ENCODE measurements around the gene RGS17. TPM values are rescaled to one million over a fixed set of nuclear protein-coding genes. Genes with fewer than 3 reads are reported as not detected.

The RGS17 gene
- total RNA-seq, 1 donor from 2014 or later: 8.1 TPM

DNA sequence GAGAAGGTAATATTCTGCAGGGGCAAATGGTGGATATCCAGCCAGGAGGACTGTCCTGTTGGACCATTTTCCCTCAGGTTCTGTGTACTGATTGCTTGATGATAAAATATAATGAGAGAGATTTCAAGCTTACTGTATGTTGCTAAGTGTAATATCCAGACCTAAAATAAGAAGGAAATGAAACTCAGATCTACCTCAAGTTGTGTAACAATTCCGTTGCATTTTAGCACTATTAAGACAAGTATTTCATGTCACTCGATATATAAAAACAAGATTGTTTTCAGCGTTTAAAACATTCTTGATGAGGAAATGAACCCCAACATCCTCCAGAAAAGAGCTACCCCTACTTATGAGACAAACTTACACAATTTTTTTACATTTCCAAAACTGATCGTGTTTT is 57.2 kb downstream of the RGS17 start:
- no peak overlapping the region for H3K4me2 ChIP-seq
- TF ChIP-seq EZH2phosphoT487 (IDR thresholded peaks at IDR 0.05) (no peak), EZH2 (IDR thresholded peaks at IDR 0.05) (no peak)
- TF ChIP-seq, protein P1, sequence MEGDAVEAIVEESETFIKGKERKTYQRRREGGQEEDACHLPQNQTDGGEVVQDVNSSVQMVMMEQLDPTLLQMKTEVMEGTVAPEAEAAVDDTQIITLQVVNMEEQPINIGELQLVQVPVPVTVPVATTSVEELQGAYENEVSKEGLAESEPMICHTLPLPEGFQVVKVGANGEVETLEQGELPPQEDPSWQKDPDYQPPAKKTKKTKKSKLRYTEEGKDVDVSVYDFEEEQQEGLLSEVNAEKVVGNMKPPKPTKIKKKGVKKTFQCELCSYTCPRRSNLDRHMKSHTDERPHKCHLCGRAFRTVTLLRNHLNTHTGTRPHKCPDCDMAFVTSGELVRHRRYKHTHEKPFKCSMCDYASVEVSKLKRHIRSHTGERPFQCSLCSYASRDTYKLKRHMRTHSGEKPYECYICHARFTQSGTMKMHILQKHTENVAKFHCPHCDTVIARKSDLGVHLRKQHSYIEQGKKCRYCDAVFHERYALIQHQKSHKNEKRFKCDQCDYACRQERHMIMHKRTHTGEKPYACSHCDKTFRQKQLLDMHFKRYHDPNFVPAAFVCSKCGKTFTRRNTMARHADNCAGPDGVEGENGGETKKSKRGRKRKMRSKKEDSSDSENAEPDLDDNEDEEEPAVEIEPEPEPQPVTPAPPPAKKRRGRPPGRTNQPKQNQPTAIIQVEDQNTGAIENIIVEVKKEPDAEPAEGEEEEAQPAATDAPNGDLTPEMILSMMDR (IDR thresholded peaks at IDR 0.05): no peak
- H3K4me1 Mint-ChIP-seq: peaks cover 7% of the 10 kb centered on the region
- peaks cover 2% of the 10 kb centered on the region for H3K36me3 Mint-ChIP-seq
- no peak overlapping the region for H2AFZ ChIP-seq (replicated peaks)
- no peak overlapping the region for H3K4me3 ChIP-seq
- no peaks in the 10 kb centered on the region for H3K27me3 ChIP-seq
- H3K9ac ChIP-seq: no peak overlapping the region
- H3K27ac ChIP-seq: no peak overlapping the region
- H3F3A ChIP-seq (ENCODE audit: low read depth): peaks cover 4% of the 10 kb centered on the region
- DNase-seq (ENCODE audit: low spot score): no peak
- peaks cover 3% of the 10 kb centered on the region for H3K9me3 Mint-ChIP-seq
- no peaks in the 10 kb centered on the region for H3K79me2 ChIP-seq (ENCODE audit: low read depth)
- no peaks in the 10 kb centered on the region for H3K9me3 ChIP-seq (ENCODE audit: low read depth)
- H3K4me1 ChIP-seq: peaks cover 6% of the 10 kb centered on the region
- no peaks in the 10 kb centered on the region for H3K36me3 ChIP-seq
- H3K4me3 Mint-ChIP-seq: no peak overlapping the region
- H3K27ac Mint-ChIP-seq: no peak overlapping the region
- no peaks in the 10 kb centered on the region for H3K27me3 Mint-ChIP-seq (ENCODE audit: insufficient read depth, low read depth)
- H4K20me1 ChIP-seq (ENCODE audit: low read depth): no peaks in the 10 kb centered on the region

GRCh38 chr6:153070756-153071155 is 60.3 kb downstream of the RGS17 start:
- no peaks in the 10 kb centered on the region for H3K27me3 ChIP-seq
- TF ChIP-seq EZH2 (IDR thresholded peaks at IDR 0.05) (no peak), EZH2phosphoT487 (IDR thresholded peaks at IDR 0.05) (no peak)
- TF ChIP-seq, protein P1 (IDR thresholded peaks at IDR 0.05): no peak
- H3K27ac ChIP-seq: no peak overlapping the region
- Mint-ChIP-seq H3K4me1 (peaks cover 7% of the 10 kb centered on the region), H3K36me3 (peaks cover 9% of the 10 kb centered on the region), H3K27me3 (ENCODE audit: insufficient read depth, low read depth) (no peaks in the 10 kb centered on the region), H3K27ac (no peak overlapping the region), H3K4me3 (no peak overlapping the region), H3K9me3 (peaks cover 21% of the 10 kb centered on the region)
- no peaks in the 10 kb centered on the region for H3K9me3 ChIP-seq (ENCODE audit: low read depth)
- H3K79me2 ChIP-seq (ENCODE audit: low read depth): peaks cover 5% of the 10 kb centered on the region
- no peak overlapping the region for H3K4me3 ChIP-seq
- peaks cover 6% of the 10 kb centered on the region for H3K4me1 ChIP-seq
- H2AFZ ChIP-seq (replicated peaks): no peak overlapping the region
- H4K20me1 ChIP-seq (ENCODE audit: low read depth): no peaks in the 10 kb centered on the region
- peaks cover 4% of the 10 kb centered on the region for H3F3A ChIP-seq (ENCODE audit: low read depth)
- no peak overlapping the region for H3K9ac ChIP-seq
- no peak overlapping the region for H3K4me2 ChIP-seq
- H3K36me3 ChIP-seq: no peaks in the 10 kb centered on the region
- DNase-seq (ENCODE audit: low spot score): no peak

GRCh38 chr6:153069897-153070296 is 61.2 kb downstream of the RGS17 start:
- no peak overlapping the region for H3K4me2 ChIP-seq
- no peak overlapping the region for H2AFZ ChIP-seq (replicated peaks)
- H3F3A ChIP-seq (ENCODE audit: low read depth): peaks cover 4% of the 10 kb centered on the region
- H3K27ac ChIP-seq: no peak overlapping the region
- H3K79me2 ChIP-seq (ENCODE audit: low read depth): peaks cover 5% of the 10 kb centered on the region
- peaks cover 23% of the 10 kb centered on the region for H3K9me3 Mint-ChIP-seq
- no peaks in the 10 kb centered on the region for H3K9me3 ChIP-seq (ENCODE audit: low read depth)
- H3K27me3 Mint-ChIP-seq (ENCODE audit: insufficient read depth, low read depth): no peaks in the 10 kb centered on the region
- no peaks in the 10 kb centered on the region for H3K4me1 ChIP-seq
- no peak for DNase-seq (ENCODE audit: low spot score)
- no peaks in the 10 kb centered on the region for H3K36me3 ChIP-seq
- H3K4me3 Mint-ChIP-seq: no peak overlapping the region
- H3K27me3 ChIP-seq: no peaks in the 10 kb centered on the region
- H4K20me1 ChIP-seq (ENCODE audit: low read depth): no peaks in the 10 kb centered on the region
- H3K4me3 ChIP-seq: no peak overlapping the region
- no peak for TF ChIP-seq EZH2phosphoT487 (IDR thresholded peaks at IDR 0.05)
- TF ChIP-seq EZH2 (IDR thresholded peaks at IDR 0.05): no peak
- TF ChIP-seq, protein P1 (IDR thresholded peaks at IDR 0.05): no peak
- peaks cover 9% of the 10 kb centered on the region for H3K36me3 Mint-ChIP-seq
- H3K9ac ChIP-seq: no peak overlapping the region
- H3K4me1 Mint-ChIP-seq: no peaks in the 10 kb centered on the region
- H3K27ac Mint-ChIP-seq: no peak overlapping the region
